Measurements from ENCODE around the gene PDE3B. TPM values are rescaled to one million over a fixed set of nuclear protein-coding genes. Genes with fewer than 3 reads are reported as not detected.
A peak's percentile ranks its signal among the peaks of the same experiment; 100 is the strongest.

The PDE3B gene
- total RNA-seq (2021; fragmentation: NEBNext Ultra II Directional; extraction: Animal tissue kit (Norgen Biotek cat#: 25700)) (9.9 and 10.9 TPM in 2 replicates), polyA plus RNA-seq (2011; rRNA removed) (2.5 and 2.7 TPM in 2 replicates), polyA minus RNA-seq (2011; rRNA and poly(A)+ RNA removed) (13.7 and 15.9 TPM in 2 replicates)
- polyA plus RNA-seq (2011; cell fraction: cytosol; rRNA removed) = 2.9 TPM
- polyA plus RNA-seq (2011; cell fraction: nucleus; rRNA removed) = 6.1 TPM
- 3.1 to 5.3 TPM (median 3.6 TPM) in 4 replicates for polyA plus RNA-seq (2012, experiment 1 of 2)
- 0.34 TPM for polyA plus RNA-seq (2012, experiment 2 of 2)
- 9.4 TPM for polyA plus RNA-seq (2013, experiment 1 of 2)
- 9.4 TPM for polyA plus RNA-seq (2013, experiment 2 of 2)
- 7.3 TPM for polyA minus RNA-seq (2011; cell fraction: cytosol; rRNA and poly(A)+ RNA removed)
- polyA minus RNA-seq (2011; cell fraction: nucleus; rRNA and poly(A)+ RNA removed) = 37.3 TPM
- long read RNA-seq, experiment 1, partial matches to known transcripts = 6 of 8 reads
- long read RNA-seq, experiment 1, other reads (novel, unspliced or antisense) = 2 of 8 reads
- long read RNA-seq, experiment 2, partial matches to known transcripts = 0 of 2 reads
- long read RNA-seq, experiment 2, other reads (novel, unspliced or antisense) = 2 of 2 reads

- Histone ChIP-seq H3K27me3 (replicated peaks in 1 of 4; ENCODE audit: control insufficient read depth in 3 of 4, extremely low read depth in 1 of 4, insufficient read depth in 3 of 4, low read length in 3 of 4) (peaks cover 2 to 30% (median 19%) of the 10 kb centered on the region in 4 experiments), H3K79me2 (ENCODE audit: control insufficient read depth in 1 of 2, insufficient read depth in 2 of 2, low read length in 2 of 2) (peaks cover 0 to 6% of the 10 kb centered on the region in 2 experiments; a peak in 2 of 4 replicates), H3K18ac (ENCODE audit: extremely low read depth, low read length) (peak within 1 kb of the TSS; percentile 83), H3K56ac (replicated peaks; ENCODE audit: insufficient read length, low read depth, low read length) (no peak within 1 kb of the TSS), H2AK5ac (ENCODE audit: low read depth, low read length) (no peak within 1 kb of the TSS), H2BK15ac (ENCODE audit: low read length) (peak within 1 kb of the TSS; percentile 81; the same call in 1 of the 2 replicates), H4K5ac (ENCODE audit: insufficient read length, low read depth, low read length) (peak within 1 kb of the TSS; percentile 57), H3K4me2 (ENCODE audit: insufficient read depth in 1 of 2, low read depth in 2 of 2, low read length in 2 of 2) (peak within 1 kb of the TSS; percentile 79 to 88), H3K4ac (replicated peaks; ENCODE audit: insufficient read length, low read depth, low read length) (peak within 1 kb of the TSS; percentile 81), H3K4me1 (replicated peaks in 1 of 4; ENCODE audit: control insufficient read depth in 3 of 4, insufficient read depth in 4 of 4, low read length in 3 of 4) (peaks cover 0 to 3% (median 0%) of the 10 kb centered on the region in 4 experiments; a peak in 2 of 7 replicates), H3K27ac (ENCODE audit: low read depth, low read length) (peak within 1 kb of the TSS; percentile 18; the same call in 1 of the 2 replicates), H3K9ac (replicated peaks in 1 of 4; ENCODE audit: extremely low read depth in 1 of 4, low read depth in 3 of 4, low read length in 3 of 4) (peak within 1 kb of the TSS; percentile 63 to 85 (median 81)), H3K9me3 (ENCODE audit: insufficient read depth in 2 of 2, low read depth in 1 of 2, low read length in 1 of 2) (no peaks in the 10 kb centered on the region), H2BK120ac (replicated peaks; ENCODE audit: low read depth, low read length) (no peak within 1 kb of the TSS), H2BK5ac (ENCODE audit: low read depth, low read length) (peak within 1 kb of the TSS; percentile 68; the same call in 1 of the 2 replicates), H3K23ac (ENCODE audit: insufficient read length) (no peak within 1 kb of the TSS), H4K8ac (ENCODE audit: extremely low read depth, insufficient read depth, low read length) (peak within 1 kb of the TSS; percentile 93; the same call in 1 of the 2 replicates), H3K36me3 (ENCODE audit: control insufficient read depth in 2 of 4, insufficient read depth in 4 of 4, low read length in 3 of 4) (no peaks in the 10 kb centered on the region), H3K4me3 (ENCODE audit: extremely low read depth in 1 of 4, insufficient read depth in 2 of 4, low read depth in 3 of 4, low read length in 4 of 4) (peak within 1 kb of the TSS; percentile 74 to 89 (median 76)), H2AFZ (ENCODE audit: low read length) (peak within 1 kb of the TSS; percentile 93; the same call in 1 of the 2 replicates), H2BK12ac (ENCODE audit: low read depth, low read length) (peak within 1 kb of the TSS; percentile 45; the same call in 1 of the 2 replicates), H4K91ac (replicated peaks; ENCODE audit: insufficient read length, low read length) (peak within 1 kb of the TSS; percentile 81), H4K20me1 (replicated peaks in 1 of 2; ENCODE audit: control insufficient read depth in 1 of 2, insufficient read depth in 2 of 2, low read length in 2 of 2) (peaks cover 6 to 7% of the 10 kb centered on the region in 2 experiments), H3K14ac (ENCODE audit: insufficient read length) (no peak within 1 kb of the TSS), H3K23me2 (ENCODE audit: low read depth, low read length) (peaks cover 14% of the 10 kb centered on the region; the same call in 1 of the 2 replicates), H3K79me1 (ENCODE audit: low read depth, low read length) (no peaks in the 10 kb centered on the region), H2BK20ac (ENCODE audit: low read length) (no peak within 1 kb of the TSS)
- FAIRE-seq (no peak), DNase-seq (ENCODE audit: low read depth in 1 of 2, low spot score in 2 of 2) (no peak)
- WGBS, 2 experiments (ENCODE audit: extremely low coverage in 1 of 2, insufficient coverage in 1 of 2, insufficient read length in 1 of 2, insufficient replicate concordance in 2 of 2, low coverage in 1 of 2, low lambda C conversion rate in 2 of 2, missing lambda C conversion rate in 1 of 2) = 2% methylated on average over 34 of the region's 59 CpGs; no CpG with 5 or more reads in 1 of the 2 experiments
- ChIA-PET POLR2A (ENCODE audit: partially characterized antibody) (interaction anchor here (0.7 to 2.0 kb wide), 16 partner anchors 9 to 263 kb away, joined by 3 to 10 read pairs (median 4); partner anchors contain the start of gene CYP2R1), CTCF (ENCODE audit: partially characterized antibody) (interaction anchor here (1.0 to 1.9 kb wide), 6 partner anchors 8 to 120 kb away, joined by 3 to 8 read pairs (median 5); no protein-coding TSS in a partner anchor)
- TF ChIP-seq HDAC6 (IDR thresholded peaks at IDR 0.05; ENCODE audit: low read depth, low read length) = no peak
- no peak for TF ChIP-seq SP1 (IDR thresholded peaks at IDR 0.05; ENCODE audit: low read depth, low read length)
- 0 out of 4 replicates have a peak, but pooled peaks of 1 of the 2 experiments have one; percentile 64 for TF ChIP-seq SIN3A (conservative IDR thresholded peaks at IDR 0.05 in 1 of 2, IDR thresholded peaks at IDR 0.05 in 1 of 2; ENCODE audit: low read depth in 1 of 2, low read length in 2 of 2)
- no peak for TF ChIP-seq EGR1 (IDR thresholded peaks at IDR 0.05; ENCODE audit: borderline replicate concordance, low read depth, low read length)
- TF ChIP-seq KDM4A (IDR thresholded peaks at IDR 0.05; ENCODE audit: low read depth, low read length, severe bottlenecking) = peak; percentile 43
- TF ChIP-seq SUZ12 (IDR thresholded peaks at IDR 0.05; ENCODE audit: low read length) = no peak
- TF ChIP-seq CEBPB (IDR thresholded peaks at IDR 0.05; ENCODE audit: low read depth, low read length) = no peak
- TF ChIP-seq PHF8 (conservative IDR thresholded peaks at IDR 0.05; ENCODE audit: low read depth, low read length) = peak; percentile 74
- TF ChIP-seq TAF1 (IDR thresholded peaks at IDR 0.05; ENCODE audit: low read depth, low read length) = peak; percentile 88
Observed at GRCh38 chr11:14643697-14644225, at the start of gene PDE3B. Gene PDE3B, plus strand, starts transcription at chr11:14643804. Its CDS starts 272 bp downstream, at chr11:14644076.

All from H1 (cell line).